NCI-H2081 (cell line): ENCODE results near the gene ANKRD29.
"Not testable (repeated sequence)": the region's sequence is repeated elsewhere in the genome, so short reads cannot be mapped to it uniquely, and the experiment has no call there.

Source experiments
- DNase-seq, 2 experiments: peaks; one replicate each; lab custom pipeline; 2025; lab: John Stamatoyannopoulos, UW

Gene ANKRD29

GRCh38 chr18:23583071-23583865 lies 79.4 kb downstream of the ANKRD29 start:
- no peak for DNase-seq

- DNase-seq, result no peak
Measured at GRCh38 chr18:23580677-23581367, 81.9 kb downstream of the ANKRD29 start.

GRCh38 chr18:23578891-23579653 lies 83.6 kb downstream of the ANKRD29 start:
- DNase-seq, result no peak

GRCh38 chr18:23578067-23578701 lies 84.5 kb downstream of the ANKRD29 start:
- DNase-seq, result no peak

- DNase-seq, result not testable (repeated sequence)
Measured at GRCh38 chr18:23577521-23577920, 85.2 kb downstream of the ANKRD29 start.

- no peak for DNase-seq
Measured at GRCh38 chr18:23575309-23575651, 87.4 kb downstream of the ANKRD29 start.

GRCh38 chr18:23574611-23575308 lies 88.0 kb downstream of the ANKRD29 start:
- no peak for DNase-seq

- DNase-seq, result no peak
Measured at GRCh38 chr18:23573626-23574431, 88.9 kb downstream of the ANKRD29 start.

GRCh38 chr18:23573020-23573419 lies 89.7 kb downstream of the ANKRD29 start:
- DNase-seq, result no peak

GRCh38 chr18:23572570-23572969 lies 90.1 kb downstream of the ANKRD29 start:
- no peak for DNase-seq

- DNase-seq, result no peak
Measured at GRCh38 chr18:23572012-23572411, 90.7 kb downstream of the ANKRD29 start.

- no peak for DNase-seq
Measured at GRCh38 chr18:23570912-23571504, 91.7 kb downstream of the ANKRD29 start.

GRCh38 chr18:23569299-23570063 lies 93.2 kb downstream of the ANKRD29 start:
- no peak for DNase-seq

GRCh38 chr18:23568281-23569138 lies 94.2 kb downstream of the ANKRD29 start:
- no peak for DNase-seq

- DNase-seq, result no peak
Measured at GRCh38 chr18:23567671-23568070, 95.0 kb downstream of the ANKRD29 start.

- no peak for DNase-seq
Measured at GRCh38 chr18:23565916-23566547, 96.7 kb downstream of the ANKRD29 start.

- no peak for DNase-seq
Measured at GRCh38 chr18:23563377-23564043, 99.2 kb downstream of the ANKRD29 start.

- no peak for DNase-seq
Measured at GRCh38 chr18:23560186-23560585, 102.5 kb downstream of the ANKRD29 start.
